GM19455 (cell line): ENCODE results near the gene ABI3BP.

Source experiments
- ATAC-seq: cut with Tn5 transposase; IDR thresholded peaks from one replicate; pipeline ENCODE4 v1.9.1; 2021; ENCODE audit not compliant: unreplicated experiment

ABI3BP gene

GRCh38 chr3:100891033-100891432 is 102.2 kb downstream of the ABI3BP start:
- no peak for ATAC-seq

GRCh38 chr3:100888881-100889280 is 104.3 kb downstream of the ABI3BP start:
- no peak for ATAC-seq

GRCh38 chr3:100882571-100882984 is 110.6 kb downstream of the ABI3BP start:
- ATAC-seq: no peak

GRCh38 chr3:100880845-100881244 is 112.4 kb downstream of the ABI3BP start:
- ATAC-seq: no peak

GRCh38 chr3:100880072-100880471 is 113.1 kb downstream of the ABI3BP start:
- ATAC-seq: no peak

- ATAC-seq: no peak
These were observed 113.9 kb downstream of the ABI3BP start for GRCh38 chr3:100879195-100879810.

GRCh38 chr3:100877286-100877685 is 115.9 kb downstream of the ABI3BP start:
- no peak for ATAC-seq

GRCh38 chr3:100875239-100875638 is 118.0 kb downstream of the ABI3BP start:
- ATAC-seq: no peak

GRCh38 chr3:100873611-100874010 is 119.6 kb downstream of the ABI3BP start:
- no peak for ATAC-seq

GRCh38 chr3:100871306-100871705 is 121.9 kb downstream of the ABI3BP start:
- ATAC-seq: no peak

- no peak for ATAC-seq
These were observed 123.4 kb downstream of the ABI3BP start for GRCh38 chr3:100869787-100870186.

- ATAC-seq: no peak
These were observed 124.3 kb downstream of the ABI3BP start for GRCh38 chr3:100868894-100869293.

GRCh38 chr3:100868096-100868495 is 125.1 kb downstream of the ABI3BP start:
- ATAC-seq: no peak

- no peak for ATAC-seq
These were observed 127.8 kb downstream of the ABI3BP start for GRCh38 chr3:100865442-100865841.

GRCh38 chr3:100864471-100865250 is 128.6 kb downstream of the ABI3BP start:
- no peak for ATAC-seq

- ATAC-seq: no peak
These were observed 135.4 kb downstream of the ABI3BP start for GRCh38 chr3:100857863-100858262.

GRCh38 chr3:100856821-100857220 is 136.4 kb downstream of the ABI3BP start:
- no peak for ATAC-seq

GRCh38 chr3:100852840-100853239 is 140.4 kb downstream of the ABI3BP start:
- ATAC-seq: no peak

- ATAC-seq: no peak
These were observed 142.5 kb downstream of the ABI3BP start for GRCh38 chr3:100850701-100851100.

- ATAC-seq: no peak
These were observed 143.1 kb downstream of the ABI3BP start for GRCh38 chr3:100850156-100850555.

GRCh38 chr3:100844063-100844936 is 148.9 kb downstream of the ABI3BP start:
- no peak for ATAC-seq

- ATAC-seq: no peak
These were observed 155.1 kb downstream of the ABI3BP start for GRCh38 chr3:100838157-100838556.
